ENCODE results near the gene CAPN13. TPM values are rescaled to one million over a fixed set of nuclear protein-coding genes. Genes with fewer than 3 reads are reported as not detected.

Gene CAPN13
- total RNA-seq, 1 experiment from 2014 or later = 12.0 TPM

- no peak for DNase-seq
- BruUV-seq (replicated peaks) = no TSS peak
- CTCF ChIA-PET = no interaction called here
- H3K27me3 Mint-ChIP-seq (ENCODE audit: unreplicated experiment) = peaks cover 36% of the 10 kb centered on the region
- intact Hi-C loops (cut with micrococcal nuclease; ENCODE audit: unreplicated experiment) = no loop called here
- no peaks in the 10 kb centered on the region for H3K4me1 Mint-ChIP-seq (ENCODE audit: low read depth, unreplicated experiment)
- H3K27ac Mint-ChIP-seq (ENCODE audit: unreplicated experiment) = no peak overlapping the region
- no peaks in the 10 kb centered on the region for H3K36me3 Mint-ChIP-seq (ENCODE audit: insufficient read depth, unreplicated experiment)
- H3K4me3 Mint-ChIP-seq (ENCODE audit: low read depth, unreplicated experiment) = no peak overlapping the region
- TF ChIP-seq, protein P1, sequence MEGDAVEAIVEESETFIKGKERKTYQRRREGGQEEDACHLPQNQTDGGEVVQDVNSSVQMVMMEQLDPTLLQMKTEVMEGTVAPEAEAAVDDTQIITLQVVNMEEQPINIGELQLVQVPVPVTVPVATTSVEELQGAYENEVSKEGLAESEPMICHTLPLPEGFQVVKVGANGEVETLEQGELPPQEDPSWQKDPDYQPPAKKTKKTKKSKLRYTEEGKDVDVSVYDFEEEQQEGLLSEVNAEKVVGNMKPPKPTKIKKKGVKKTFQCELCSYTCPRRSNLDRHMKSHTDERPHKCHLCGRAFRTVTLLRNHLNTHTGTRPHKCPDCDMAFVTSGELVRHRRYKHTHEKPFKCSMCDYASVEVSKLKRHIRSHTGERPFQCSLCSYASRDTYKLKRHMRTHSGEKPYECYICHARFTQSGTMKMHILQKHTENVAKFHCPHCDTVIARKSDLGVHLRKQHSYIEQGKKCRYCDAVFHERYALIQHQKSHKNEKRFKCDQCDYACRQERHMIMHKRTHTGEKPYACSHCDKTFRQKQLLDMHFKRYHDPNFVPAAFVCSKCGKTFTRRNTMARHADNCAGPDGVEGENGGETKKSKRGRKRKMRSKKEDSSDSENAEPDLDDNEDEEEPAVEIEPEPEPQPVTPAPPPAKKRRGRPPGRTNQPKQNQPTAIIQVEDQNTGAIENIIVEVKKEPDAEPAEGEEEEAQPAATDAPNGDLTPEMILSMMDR (IDR thresholded peaks at IDR 0.05; ENCODE audit: unreplicated experiment) = no peak
- H3K9me3 Mint-ChIP-seq (ENCODE audit: low read depth, unreplicated experiment) = no peaks in the 10 kb centered on the region
Observed at GRCh38 chr2:30690126-30690561, 117.1 kb downstream of the CAPN13 start.

DNA sequence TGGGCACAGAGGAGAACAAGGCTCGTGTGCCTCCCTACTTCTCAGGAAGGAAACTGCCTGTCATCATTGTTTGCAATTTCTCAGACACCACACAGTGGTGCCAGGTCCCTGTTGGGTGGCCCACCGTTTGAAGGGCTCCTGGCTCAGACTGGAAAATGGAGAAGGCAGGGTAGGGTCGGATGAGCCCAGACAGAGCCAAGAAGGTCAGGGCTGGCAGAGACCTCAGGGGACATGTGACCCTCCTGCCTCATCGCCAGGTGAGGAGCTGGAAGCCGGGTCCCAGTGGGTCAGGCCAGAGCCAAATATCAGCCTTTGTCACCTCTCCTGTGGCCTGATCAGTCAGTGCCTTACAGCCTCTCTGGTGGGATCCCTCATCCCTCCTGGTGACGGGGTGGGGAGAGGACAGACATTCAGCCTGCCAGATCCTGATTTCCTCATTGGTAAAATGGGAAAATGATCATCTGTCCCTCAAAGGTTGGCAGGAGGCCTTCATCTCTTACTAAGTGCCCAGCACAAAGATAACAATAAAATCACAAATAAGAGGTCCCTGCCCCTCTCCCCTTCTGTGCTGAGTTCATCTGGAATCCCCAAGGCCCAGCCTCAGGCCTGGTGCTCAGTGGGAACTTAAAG lies 117.6 kb downstream of the CAPN13 start:
- CTCF ChIA-PET = no interaction called here
- intact Hi-C loops (cut with micrococcal nuclease; ENCODE audit: unreplicated experiment) = no loop called here
- H3K4me3 Mint-ChIP-seq (ENCODE audit: low read depth, unreplicated experiment) = no peak overlapping the region

DNA sequence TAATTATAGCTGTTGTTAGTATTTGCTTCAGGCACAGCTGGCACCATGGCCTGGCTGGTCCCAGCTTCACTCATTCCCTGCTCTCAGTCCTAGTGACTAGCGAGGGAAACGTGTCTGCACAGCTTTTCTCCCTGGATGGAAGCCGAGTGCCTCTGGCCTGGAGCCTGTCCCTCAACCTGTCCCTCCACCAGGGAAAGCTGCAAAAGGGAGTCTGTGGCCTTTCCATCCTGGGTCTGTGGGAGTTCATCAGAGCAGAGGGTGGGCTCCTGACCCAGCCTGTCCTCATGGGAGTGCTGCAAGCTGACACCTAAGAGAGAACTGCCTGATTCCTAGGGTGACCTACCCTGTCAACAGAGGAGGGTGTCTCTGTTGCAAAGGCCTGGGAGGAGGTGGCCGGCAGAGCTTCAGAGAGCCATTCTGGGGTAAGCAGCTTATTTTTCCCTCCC lies 118.3 kb downstream of the CAPN13 start:
- no TSS peak for BruUV-seq (replicated peaks)
- DNase-seq = no peak

More for the DNA sequence above, 117.6 kb downstream of the CAPN13 start:
- Mint-ChIP-seq H3K27me3 (ENCODE audit: unreplicated experiment) (peaks cover 36% of the 10 kb centered on the region), H3K4me1 (ENCODE audit: low read depth, unreplicated experiment) (no peaks in the 10 kb centered on the region), H3K9me3 (ENCODE audit: low read depth, unreplicated experiment) (no peaks in the 10 kb centered on the region), H3K36me3 (ENCODE audit: insufficient read depth, unreplicated experiment) (no peaks in the 10 kb centered on the region), H3K27ac (ENCODE audit: unreplicated experiment) (no peak overlapping the region)
- TF ChIP-seq, protein P1 (IDR thresholded peaks at IDR 0.05; ENCODE audit: unreplicated experiment) = no peak
- DNase-seq = no peak
- BruUV-seq (replicated peaks) = no TSS peak

GRCh38 chr2:30686669-30687068 lies 120.6 kb downstream of the CAPN13 start:
- DNase-seq = no peak
- CTCF ChIA-PET = interaction anchor here (0.6 to 0.7 kb wide), 2 partner anchors 450 to 540 kb away, joined by 3 to 8 read pairs; no protein-coding TSS in a partner anchor
- BruUV-seq (replicated peaks) = no TSS peak

More for the DNA sequence above, 118.3 kb downstream of the CAPN13 start:
- intact Hi-C loops (cut with micrococcal nuclease; ENCODE audit: unreplicated experiment) = no loop called here
- Mint-ChIP-seq H3K9me3 (ENCODE audit: low read depth, unreplicated experiment) (no peaks in the 10 kb centered on the region), H3K4me1 (ENCODE audit: low read depth, unreplicated experiment) (no peaks in the 10 kb centered on the region), H3K27me3 (ENCODE audit: unreplicated experiment) (peaks cover 36% of the 10 kb centered on the region), H3K27ac (ENCODE audit: unreplicated experiment) (no peak overlapping the region), H3K36me3 (ENCODE audit: insufficient read depth, unreplicated experiment) (no peaks in the 10 kb centered on the region), H3K4me3 (ENCODE audit: low read depth, unreplicated experiment) (no peak overlapping the region)
- CTCF ChIA-PET = interaction anchor here (0.6 kb wide), 1 partner anchor 1027 kb away, joined by 4 read pairs; no protein-coding TSS in a partner anchor
- TF ChIP-seq, protein P1 (IDR thresholded peaks at IDR 0.05; ENCODE audit: unreplicated experiment) = no peak

More at GRCh38 chr2:30686669-30687068, 120.6 kb downstream of the CAPN13 start:
- Mint-ChIP-seq H3K4me3 (ENCODE audit: low read depth, unreplicated experiment) (no peak overlapping the region), H3K9me3 (ENCODE audit: low read depth, unreplicated experiment) (no peaks in the 10 kb centered on the region), H3K4me1 (ENCODE audit: low read depth, unreplicated experiment) (no peaks in the 10 kb centered on the region), H3K27ac (ENCODE audit: unreplicated experiment) (no peak overlapping the region), H3K27me3 (ENCODE audit: unreplicated experiment) (peaks cover 43% of the 10 kb centered on the region), H3K36me3 (ENCODE audit: insufficient read depth, unreplicated experiment) (no peaks in the 10 kb centered on the region)
- TF ChIP-seq, protein P1 (IDR thresholded peaks at IDR 0.05; ENCODE audit: unreplicated experiment) = no peak
- intact Hi-C loops (cut with micrococcal nuclease; ENCODE audit: unreplicated experiment) = no loop called here
